GM13976 (cell line): ENCODE results near the gene G6PC2.
"Not testable (repeated sequence)": the region's sequence is repeated elsewhere in the genome, so short reads cannot be mapped to it uniquely, and the experiment has no call there.

Experiments
- DNase-seq: peaks from one replicate; pipeline ENCODE4 v3.0.0; 2012; ENCODE audit warnings: low spot score
- CTCF ChIP-seq: IDR thresholded peaks from 2 replicates; pipeline ENCODE4 v1.5.1; 2012; ENCODE audit warnings: borderline replicate concordance, mild to moderate bottlenecking; ENCODE audit not compliant: insufficient read depth; ENCODE audit errors: extremely low read depth, missing control alignments, control extremely low read depth
- in situ Hi-C: fragments of 300-500 bp; cut with MboI; formaldehyde crosslinking; loops from one replicate; pipeline ENCODE4 v1.12.0; 2022; ENCODE audit warnings: low sequenced_read_pairs, mixed read lengths, inconsistent platforms; ENCODE audit not compliant: unreplicated experiment

The G6PC2 gene

DNA sequence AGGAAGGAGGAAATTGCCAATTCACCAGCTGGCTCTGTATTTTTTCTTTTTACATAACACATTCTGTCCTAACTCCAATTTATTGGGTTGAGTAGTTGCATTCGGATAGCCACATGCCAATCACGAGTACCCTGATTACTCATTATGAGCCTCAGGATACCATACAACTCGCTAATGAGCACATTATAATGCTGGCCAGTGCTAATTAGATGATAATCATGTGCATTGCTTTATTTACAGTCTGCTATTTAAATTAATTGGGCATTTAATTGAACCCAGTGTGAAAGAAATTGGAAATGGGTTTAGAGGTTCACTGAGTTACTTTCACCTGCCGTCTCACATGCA, 15.2 kb downstream of the G6PC2 start:
- TF ChIP-seq CTCF = no peak
- no peak for DNase-seq
- in situ Hi-C loops = loop anchor here (5.0 to 25.0 kb wide), 3 partner anchors 142 to 779 kb away; no protein-coding TSS in a partner anchor

GRCh38 chr2:168920504-168921157, 19.5 kb downstream of the G6PC2 start:
- in situ Hi-C loops = loop anchor here (25.0 kb wide), 1 partner anchor 783 kb away; no protein-coding TSS in a partner anchor
- peak; percentile 29 for TF ChIP-seq CTCF
- DNase-seq = peak; percentile 45

GRCh38 chr2:168926621-168927386, 25.7 kb downstream of the G6PC2 start:
- no peak for DNase-seq
- no peak for TF ChIP-seq CTCF
- in situ Hi-C loops = no loop called here

DNA sequence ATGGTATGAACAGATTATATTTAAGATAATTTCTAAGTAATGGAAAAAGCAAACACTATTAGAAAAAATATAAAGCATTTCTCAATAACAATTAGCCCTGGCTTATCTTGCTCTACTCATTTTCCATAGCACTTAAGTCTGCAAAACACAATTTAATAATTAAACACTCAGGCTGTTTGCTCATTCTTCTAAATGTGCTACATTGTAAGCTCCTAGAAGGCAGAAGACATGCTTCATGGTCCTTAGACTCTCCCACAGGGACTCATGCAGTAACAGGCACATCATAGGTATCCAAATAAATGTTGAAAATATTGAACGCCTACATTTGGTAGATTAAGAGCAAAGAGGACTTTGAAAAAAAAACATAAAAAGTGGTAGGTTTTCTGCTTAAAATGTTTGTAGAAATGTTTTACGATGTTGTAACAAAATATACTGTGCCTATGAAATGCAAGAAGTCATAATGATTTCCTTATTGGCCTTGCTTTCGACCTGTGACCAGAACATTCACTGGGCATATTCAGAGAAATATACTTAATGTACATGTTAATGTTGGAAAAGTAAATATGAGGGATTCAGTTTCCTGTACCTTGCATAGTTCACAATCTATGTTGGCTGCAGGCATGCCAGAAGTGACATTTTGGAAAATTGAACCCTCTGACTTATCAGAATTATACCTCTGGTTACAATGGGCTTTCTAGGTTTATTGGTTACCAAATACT, 27.2 kb downstream of the G6PC2 start:
- TF ChIP-seq CTCF = no peak
- in situ Hi-C loops = no loop called here
- DNase-seq = no peak

DNA sequence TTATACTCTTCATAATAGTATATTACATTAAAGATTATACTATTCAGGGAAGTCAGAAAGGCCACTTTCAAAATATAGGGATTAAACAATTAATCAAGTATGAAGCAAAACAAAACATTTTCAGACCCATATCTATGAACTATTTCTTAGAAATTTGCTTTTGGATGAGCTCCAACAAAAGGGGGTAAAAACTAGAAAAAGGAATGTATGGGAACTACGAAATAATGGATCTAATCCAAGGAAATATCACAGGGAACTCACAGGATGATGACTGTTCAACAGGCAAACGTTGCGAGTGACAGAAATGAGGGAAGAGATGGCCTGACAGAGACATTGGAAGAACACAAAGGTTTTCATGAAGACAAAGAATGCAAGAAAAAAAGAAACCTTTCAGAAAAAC, 27.9 kb downstream of the G6PC2 start:
- DNase-seq = no peak
- no peak for TF ChIP-seq CTCF
- in situ Hi-C loops = no loop called here

DNA sequence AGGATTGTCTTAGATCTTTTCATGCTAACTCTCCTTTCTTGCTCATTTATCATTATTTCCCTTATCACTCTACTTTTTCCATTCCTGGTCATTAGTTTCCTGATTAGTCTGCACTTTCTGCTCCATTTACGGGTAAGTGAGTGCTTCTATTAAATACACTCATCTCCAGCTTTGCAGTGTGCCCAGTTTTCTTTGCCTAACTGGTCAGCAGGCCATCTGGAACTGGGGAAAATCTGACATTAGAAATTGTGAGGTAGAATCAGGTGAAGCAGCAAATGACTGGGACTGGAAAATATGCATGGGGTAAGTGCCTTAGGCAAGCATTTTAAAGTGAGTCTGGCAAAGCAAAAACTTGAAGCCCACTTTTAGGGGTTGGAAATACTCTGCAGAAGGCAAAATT, 29.2 kb downstream of the G6PC2 start:
- no peak for TF ChIP-seq CTCF
- DNase-seq = no peak
- in situ Hi-C loops = no loop called here

DNA sequence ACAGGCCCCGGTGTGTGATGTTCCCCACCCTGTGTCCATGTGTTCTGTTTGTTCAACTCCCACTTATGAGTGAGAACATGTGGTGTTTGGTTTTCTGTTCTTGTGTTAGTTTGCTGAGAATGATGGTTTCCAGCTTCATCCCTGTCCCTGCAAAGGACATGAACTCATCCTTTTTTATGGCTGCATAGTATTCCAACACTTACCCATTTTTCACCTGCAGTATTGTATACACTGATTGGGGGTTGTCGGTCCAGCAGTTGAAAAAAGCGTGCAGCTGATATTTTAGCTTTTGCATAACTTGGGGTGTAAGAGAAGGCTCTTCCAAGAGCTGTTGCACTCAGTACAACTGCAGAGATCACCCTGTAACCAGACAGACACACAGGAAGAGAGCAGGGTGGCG, 31.1 kb downstream of the G6PC2 start:
- in situ Hi-C loops = not testable (repeated sequence)

More for the DNA sequence above, 31.1 kb downstream of the G6PC2 start:
- DNase-seq = not testable (repeated sequence)
